Measurements from ENCODE around the gene ACER3.

Gene ACER3

DNA sequence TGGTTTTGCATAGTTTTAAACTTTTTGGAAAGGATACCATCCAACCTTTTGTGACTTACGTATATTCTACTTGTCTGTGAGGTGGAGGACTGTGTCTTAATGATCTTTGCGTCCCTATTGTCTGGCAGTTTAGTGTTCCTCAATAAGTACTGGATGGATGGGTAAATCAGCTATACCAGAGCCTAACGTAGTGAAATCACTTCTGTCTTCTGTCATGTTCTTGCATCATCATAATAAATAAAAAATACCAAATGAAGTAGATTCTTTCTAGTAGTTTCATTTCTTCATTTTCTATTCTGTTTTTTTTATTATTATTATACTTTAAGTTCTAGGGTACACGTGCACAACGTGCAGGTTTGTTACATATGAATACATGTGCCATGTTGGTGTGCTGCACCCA, 66.4 kb downstream of the ACER3 start:
- no peak for DNase-seq (ENCODE audit: low spot score)
- no peak for TF ChIP-seq CTCF (IDR thresholded peaks at IDR 0.05)
- Histone ChIP-seq H3K4me3 (no peak overlapping the region), H3K27ac (no peak overlapping the region)

GRCh38 chr11:76935042-76935441, 74.3 kb downstream of the ACER3 start:
- no peak for DNase-seq (ENCODE audit: low spot score)
- no peak overlapping the region for H3K4me3 ChIP-seq
- no peak overlapping the region for H3K27ac ChIP-seq
- no peak for TF ChIP-seq CTCF (IDR thresholded peaks at IDR 0.05)

DNA sequence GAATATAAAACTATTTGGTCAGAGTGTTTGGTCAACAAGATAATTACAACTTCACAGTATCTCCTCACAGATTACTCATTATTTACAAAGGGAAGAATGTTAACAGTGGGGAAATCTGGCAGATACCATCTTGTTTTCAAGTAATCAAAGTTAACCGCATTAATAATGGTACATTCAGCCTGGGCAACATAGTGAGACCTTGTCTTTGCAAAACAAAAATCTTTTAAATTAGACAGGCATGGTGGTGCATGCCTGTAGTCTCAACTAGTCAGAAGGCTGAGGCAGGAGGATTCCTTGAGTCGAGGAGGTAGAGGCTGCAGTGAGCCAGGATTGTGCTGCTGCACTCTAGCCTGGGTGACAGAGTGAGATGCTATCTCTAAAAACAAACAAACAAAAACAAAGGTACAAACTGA, 78.5 kb downstream of the ACER3 start:
- Histone ChIP-seq H3K4me3 (no peak overlapping the region), H3K27ac (no peak overlapping the region)
- TF ChIP-seq CTCF (IDR thresholded peaks at IDR 0.05), result no peak
- DNase-seq (ENCODE audit: low spot score), result no peak

DNA sequence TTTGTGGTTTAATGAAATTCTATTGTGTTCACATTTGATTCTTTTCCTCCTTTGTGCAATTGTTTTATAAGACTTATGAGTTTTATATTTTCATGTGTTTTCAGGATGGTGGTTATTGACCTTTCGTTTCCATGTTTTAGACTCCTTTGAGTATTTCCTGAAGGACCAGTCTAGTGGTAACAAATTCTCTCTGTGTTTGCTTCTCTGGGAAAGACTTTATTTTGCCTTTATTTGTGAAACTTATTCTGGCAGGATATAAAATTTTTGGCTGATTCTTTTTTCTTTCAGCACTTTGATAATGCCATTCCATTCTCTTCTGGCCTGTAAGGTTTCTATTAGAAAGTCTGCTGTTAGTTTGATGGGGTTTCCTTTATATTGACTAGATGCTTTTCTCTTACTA, 83.5 kb downstream of the ACER3 start:
- Histone ChIP-seq H3K4me3 (no peak overlapping the region), H3K27ac (no peak overlapping the region)
- no peak for DNase-seq (ENCODE audit: low spot score)
- no peak for TF ChIP-seq CTCF (IDR thresholded peaks at IDR 0.05)

DNA sequence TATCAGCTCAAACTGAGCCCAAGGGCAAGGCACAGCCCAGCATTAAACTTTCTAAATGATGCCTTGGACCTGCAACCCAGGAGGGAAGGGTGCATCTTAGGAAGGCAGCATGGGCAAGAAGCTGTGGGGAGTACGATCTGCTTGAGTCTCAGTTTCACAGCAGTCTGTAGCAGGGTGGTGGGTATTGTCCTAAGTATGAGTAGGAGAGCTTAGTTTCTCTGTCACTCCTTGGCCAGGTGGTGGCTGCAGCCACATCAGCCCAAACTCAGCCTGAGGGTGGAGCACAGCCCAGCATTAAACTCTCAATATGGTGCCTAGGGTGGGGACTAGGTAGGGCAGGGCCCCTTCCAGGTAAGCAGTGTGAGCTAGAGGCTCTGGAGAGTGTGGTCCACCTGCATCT, 85.5 kb downstream of the ACER3 start:
- Histone ChIP-seq H3K27ac (no peak overlapping the region), H3K4me3 (no peak overlapping the region)
- DNase-seq (ENCODE audit: low spot score), result no peak
- TF ChIP-seq CTCF (IDR thresholded peaks at IDR 0.05), result no peak

DNA sequence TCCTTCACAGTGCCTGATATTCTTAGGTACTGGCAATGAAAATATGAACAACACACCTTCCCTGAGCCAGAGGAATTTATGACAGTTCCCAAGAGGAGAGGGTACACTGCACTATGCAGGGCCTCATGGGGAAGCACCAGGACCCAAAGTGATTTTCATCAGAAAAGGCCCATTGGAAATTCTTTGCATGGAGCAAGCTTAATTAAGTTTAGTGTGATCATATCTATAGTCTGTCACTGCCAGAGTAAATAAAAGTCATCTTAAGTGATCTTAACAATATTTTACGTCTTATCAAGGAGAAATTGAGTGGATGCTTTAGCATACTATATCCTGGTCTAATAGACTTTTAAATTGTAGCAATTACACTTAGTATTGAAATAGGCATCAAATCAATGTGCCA, 86.5 kb downstream of the ACER3 start:
- DNase-seq (ENCODE audit: low spot score), result no peak
- Histone ChIP-seq H3K27ac (no peak overlapping the region), H3K4me3 (no peak overlapping the region)
- TF ChIP-seq CTCF (IDR thresholded peaks at IDR 0.05), result no peak

- TF ChIP-seq CTCF (IDR thresholded peaks at IDR 0.05), result no peak
Measured at GRCh38 chr11:76947800-76948199, 87.1 kb downstream of the ACER3 start.

More at GRCh38 chr11:76947800-76948199, 87.1 kb downstream of the ACER3 start:
- no peak for DNase-seq (ENCODE audit: low spot score)
- no peak overlapping the region for H3K27ac ChIP-seq
- no peak overlapping the region for H3K4me3 ChIP-seq

All from coronary artery (tissue), 2 donors.